AG09309 (cell line): ENCODE measurements around the gene LRRC7.

Experiments
- DNase-seq: peaks from one replicate; pipeline ENCODE4 v3.0.0-alpha.2; 2010; ENCODE audit warnings: low read depth
- H3K4me3 ChIP-seq: 2 replicates; pipeline ENCODE4 v1.5.1; 2011; ENCODE audit warnings: mild to moderate bottlenecking, low read depth, low read length, moderate library complexity; ENCODE audit not compliant: control insufficient read depth
- CTCF ChIP-seq: IDR thresholded peaks from 2 replicates; pipeline ENCODE4 v1.5.1; 2011; ENCODE audit warnings: mild to moderate bottlenecking, low read depth, low read length, inconsistent platforms; ENCODE audit not compliant: insufficient read depth, control insufficient read depth; ENCODE audit errors: missing control alignments

LRRC7 gene

GRCh38 chr1:69572921-69573320 lies 5.2 kb downstream of the LRRC7 start:
- no peak for DNase-seq
- TF ChIP-seq CTCF, result no peak
- H3K4me3 ChIP-seq, result no peak overlapping the region

GRCh38 chr1:69573911-69574310 lies 6.2 kb downstream of the LRRC7 start:
- no peak for TF ChIP-seq CTCF
- no peak for DNase-seq
- H3K4me3 ChIP-seq, result no peak overlapping the region

GRCh38 chr1:69585666-69586065 lies 17.9 kb downstream of the LRRC7 start:
- no peak for DNase-seq
- H3K4me3 ChIP-seq, result no peak overlapping the region
- no peak for TF ChIP-seq CTCF

- DNase-seq, result no peak
- no peak for TF ChIP-seq CTCF
- H3K4me3 ChIP-seq, result no peak overlapping the region
Measured at GRCh38 chr1:69587391-69587790, 19.7 kb downstream of the LRRC7 start.

GRCh38 chr1:69589799-69590198 lies 22.1 kb downstream of the LRRC7 start:
- H3K4me3 ChIP-seq, result no peak overlapping the region
- DNase-seq, result no peak
- TF ChIP-seq CTCF, result no peak

- no peak for DNase-seq
- H3K4me3 ChIP-seq, result no peak overlapping the region
- no peak for TF ChIP-seq CTCF
Measured at GRCh38 chr1:69592341-69592740, 24.6 kb downstream of the LRRC7 start.

- DNase-seq, result no peak
- TF ChIP-seq CTCF, result no peak
- H3K4me3 ChIP-seq, result no peak overlapping the region
Measured at GRCh38 chr1:69595486-69595885, 27.8 kb downstream of the LRRC7 start.
